K562 (cell line): ENCODE measurements around the gene ASXL2. TPM values are rescaled to one million over a fixed set of nuclear protein-coding genes. Genes with fewer than 3 reads are reported as not detected.
A peak's percentile ranks its signal among the peaks of the same experiment; 100 is the strongest.

Experiments
- KLF16 ChIP-seq: IDR thresholded peaks from 2 replicates; pipeline ENCODE4 v1.6.1; 2016; ENCODE audit warnings: antibody characterized with exemption
- MYC ChIP-seq, 2 experiments: fragments of 250-450 bp in 1 of 2; sonication (Bioruptor Pico) in 1 of 2; IDR thresholded peaks; 2 replicates each; pipeline versions ENCODE4 v1.5.1 to v1.6.1; 2012 to 2021; ENCODE audit warnings: low read depth in 2 of 2, borderline replicate concordance in 1 of 2, improper control_type of control experiment in 1 of 2, low read length in 1 of 2, mild to moderate bottlenecking in 1 of 2, moderate library complexity in 1 of 2
- NCOA4 ChIP-seq: fragments of 450-650 bp; IDR thresholded peaks from 2 replicates; pipeline ENCODE4 v1.6.1; 2018; ENCODE audit warnings: mild to moderate bottlenecking; ENCODE audit not compliant: partially characterized antibody
- NR0B1 ChIP-seq: fragments of 450-650 bp; IDR thresholded peaks from one replicate; pipeline ENCODE4 v1.6.1; 2018; ENCODE audit warnings: mild to moderate bottlenecking, moderate library complexity; ENCODE audit not compliant: partially characterized antibody
- NR4A1 ChIP-seq, 2 experiments: fragments of 250-450 bp in 1 of 2; fragments of 450-650 bp in 1 of 2; sonication (Bioruptor Pico) in 1 of 2; IDR thresholded peaks; 2 replicates each; pipeline versions ENCODE4 v1.4.0 to v1.6.1; 2016 to 2020; ENCODE audit warnings: mild to moderate bottlenecking in 2 of 2, missing compliant biosample characterization in 1 of 2, missing genetic modification characterization in 1 of 2, moderate library complexity in 1 of 2
- RREB1 ChIP-seq: fragments of 250-450 bp; sonication (Bioruptor Pico); IDR thresholded peaks from 2 replicates; pipeline ENCODE4 v1.4.0; 2020
- SRSF1 ChIP-seq: fragments of 200-400 bp; formaldehyde crosslinking; IDR thresholded peaks from 2 replicates; pipeline ENCODE4 v1.6.1; 2017; ENCODE audit warnings: mild to moderate bottlenecking, low read depth, low read length, moderate library complexity
- TCF3 ChIP-seq: sonication (generic); formaldehyde crosslinking; IDR thresholded peaks from 2 replicates; pipeline ENCODE4 v1.4.0; 2020; ENCODE audit warnings: mild to moderate bottlenecking, missing genetic modification reagents
- XRCC5 ChIP-seq: fragments of 200-400 bp; formaldehyde crosslinking; IDR thresholded peaks from 2 replicates; pipeline ENCODE4 v1.6.1; 2017; ENCODE audit warnings: low read depth, mild to moderate bottlenecking, low read length
- ZFP36 ChIP-seq: fragments of 150-350 bp; IDR thresholded peaks from 2 replicates; pipeline ENCODE4 v1.6.1; 2018; ENCODE audit warnings: low read length, low read depth; ENCODE audit not compliant: partially characterized antibody
- ZNF23 ChIP-seq: fragments of 250-450 bp; sonication (Bioruptor Pico); IDR thresholded peaks from 2 replicates; pipeline ENCODE4 v1.4.0; 2020; ENCODE audit warnings: mild to moderate bottlenecking
- ZNF232 ChIP-seq: sonication (generic); formaldehyde crosslinking; IDR thresholded peaks from 2 replicates; pipeline ENCODE4 v1.8.0; 2022; ENCODE audit warnings: mild to moderate bottlenecking, missing genetic modification reagents
- ZNF24 ChIP-seq: fragments of 450-650 bp; IDR thresholded peaks from 2 replicates; pipeline ENCODE4 v1.6.1; 2016
- ZNF764 ChIP-seq: fragments of 250-450 bp; sonication (Bioruptor Pico); IDR thresholded peaks from 2 replicates; pipeline ENCODE4 v1.4.0; 2020; ENCODE audit warnings: low read depth, mild to moderate bottlenecking, moderate library complexity
- polyA plus RNA-seq, 8 experiments: library from polyadenylated mRNA; depleted of rRNA in 4 of 8; stranded (reverse) in 5 of 8; unstranded in 3 of 8; fragments of >200 nt; fragmentation: Nextera tagmentation in 2 of 8; fragmentation: Illumina TruSeq in 1 of 8; extraction: Ambion mirVana in 2 of 8; extraction: Trizol in 1 of 8; gene quantifications; 2 replicates each; pipeline versions ENCODE4 v1.2.1 to v1.2.3, GENCODE V29; 2011 to 2014; ENCODE audit warnings: inconsistent platforms in 1 of 8, missing spikeins in 1 of 8
- total RNA-seq, 7 experiments: library from RNA; depleted of rRNA in 6 of 7; stranded (reverse); fragments of >200 nt in 6 of 7; fragmentation: Illumina TruSeq in 2 of 7; extraction: Trizol in 2 of 7; gene quantifications; 2 replicates each; pipeline versions ENCODE4 v1.2.1 to v1.2.3, GENCODE V29; 2011 to 2021; ENCODE audit warnings: low replicate concordance in 1 of 7
- TF ChIP-seq, protein P1 (sequence below), 2 experiments: fragments of 250-450 bp in 1 of 2; fragments of 450-650 bp in 1 of 2; sonication (Bioruptor Pico) in 1 of 2; IDR thresholded peaks; 2 replicates each; pipeline versions ENCODE4 v1.6.1 to v1.8.0; 2016 to 2021; ENCODE audit warnings: mild to moderate bottlenecking in 2 of 2, moderate library complexity in 2 of 2, missing compliant biosample characterization in 1 of 2, missing genetic modification characterization in 1 of 2
- TF ChIP-seq, protein P2 (sequence below): sonication (generic); formaldehyde crosslinking; IDR thresholded peaks from 2 replicates; pipeline ENCODE4 v1.8.1; 2023; ENCODE audit warnings: mild to moderate bottlenecking, missing genetic modification reagents
- TF ChIP-seq, protein P3 (sequence below), 2 experiments: fragments of 450-650 bp; conservative IDR thresholded peaks; 2 replicates each; pipeline ENCODE4 v1.6.1; 2017; ENCODE audit warnings: mild to moderate bottlenecking in 2 of 2, moderate library complexity in 2 of 2

The ASXL2 gene
- total and polyA plus RNA-seq, 9 of the 15 experiments (the other 6 are each of a cell fraction or from before 2014, with no cell fraction given): 2.2 to 25.9 (median 9.0) TPM

DNA sequence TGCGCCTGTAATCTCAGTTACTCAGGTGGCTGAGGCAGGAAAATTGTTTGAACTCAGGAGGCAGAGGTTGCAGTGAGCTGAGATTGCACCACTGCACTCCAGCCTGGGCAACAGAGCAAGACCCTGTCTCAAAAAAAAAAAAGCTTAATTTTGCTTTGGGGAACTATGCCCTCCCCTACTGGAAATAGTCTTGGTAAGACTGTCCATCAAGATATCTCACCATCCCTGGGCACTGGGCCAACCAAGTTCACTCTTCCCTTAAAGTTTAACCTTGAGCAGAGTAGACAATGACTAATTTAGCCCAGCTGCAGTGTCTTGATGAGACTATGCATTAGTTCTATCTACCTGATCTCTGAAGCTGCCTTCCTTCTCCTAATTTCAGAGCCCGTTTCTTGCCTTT lies 44.7 kb downstream of the ASXL2 start (continued):
- TF ChIP-seq, protein P1, sequence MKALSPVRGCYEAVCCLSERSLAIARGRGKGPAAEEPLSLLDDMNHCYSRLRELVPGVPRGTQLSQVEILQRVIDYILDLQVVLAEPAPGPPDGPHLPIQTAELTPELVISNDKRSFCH (CRISPR knock-in tag; IDR thresholded peaks at IDR 0.05): no peak
- TF ChIP-seq, protein P1 (tag; IDR thresholded peaks at IDR 0.05): no peak
- no peak for TF ChIP-seq NCOA4
- no peak for TF ChIP-seq SRSF1
- no peak for TF ChIP-seq ZFP36
- no peak for TF ChIP-seq NR4A1 (CRISPR knock-in tag; IDR thresholded peaks at IDR 0.05)
- TF ChIP-seq NR4A1 (tag; IDR thresholded peaks at IDR 0.05): no peak
- no peak for TF ChIP-seq MYC (IDR thresholded peaks at IDR 0.05; ENCODE audit: low read depth, low read length)
- no peak for TF ChIP-seq MYC (CRISPR knock-in tag; IDR thresholded peaks at IDR 0.05; ENCODE audit: borderline replicate concordance, low read depth)
- TF ChIP-seq ZNF764 (CRISPR knock-in tag): no peak
- no peak for TF ChIP-seq XRCC5
- TF ChIP-seq NR0B1: no peak
- TF ChIP-seq KLF16: no peak
- no peak for TF ChIP-seq ZNF23 (CRISPR knock-in tag)
- TF ChIP-seq, protein P2, sequence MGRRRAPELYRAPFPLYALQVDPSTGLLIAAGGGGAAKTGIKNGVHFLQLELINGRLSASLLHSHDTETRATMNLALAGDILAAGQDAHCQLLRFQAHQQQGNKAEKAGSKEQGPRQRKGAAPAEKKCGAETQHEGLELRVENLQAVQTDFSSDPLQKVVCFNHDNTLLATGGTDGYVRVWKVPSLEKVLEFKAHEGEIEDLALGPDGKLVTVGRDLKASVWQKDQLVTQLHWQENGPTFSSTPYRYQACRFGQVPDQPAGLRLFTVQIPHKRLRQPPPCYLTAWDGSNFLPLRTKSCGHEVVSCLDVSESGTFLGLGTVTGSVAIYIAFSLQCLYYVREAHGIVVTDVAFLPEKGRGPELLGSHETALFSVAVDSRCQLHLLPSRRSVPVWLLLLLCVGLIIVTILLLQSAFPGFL (CRISPR knock-in tag): no peak
- TF ChIP-seq ZNF24: peak; percentile 75; the same call in 1 of the 2 replicates
- TF ChIP-seq, protein P3, sequence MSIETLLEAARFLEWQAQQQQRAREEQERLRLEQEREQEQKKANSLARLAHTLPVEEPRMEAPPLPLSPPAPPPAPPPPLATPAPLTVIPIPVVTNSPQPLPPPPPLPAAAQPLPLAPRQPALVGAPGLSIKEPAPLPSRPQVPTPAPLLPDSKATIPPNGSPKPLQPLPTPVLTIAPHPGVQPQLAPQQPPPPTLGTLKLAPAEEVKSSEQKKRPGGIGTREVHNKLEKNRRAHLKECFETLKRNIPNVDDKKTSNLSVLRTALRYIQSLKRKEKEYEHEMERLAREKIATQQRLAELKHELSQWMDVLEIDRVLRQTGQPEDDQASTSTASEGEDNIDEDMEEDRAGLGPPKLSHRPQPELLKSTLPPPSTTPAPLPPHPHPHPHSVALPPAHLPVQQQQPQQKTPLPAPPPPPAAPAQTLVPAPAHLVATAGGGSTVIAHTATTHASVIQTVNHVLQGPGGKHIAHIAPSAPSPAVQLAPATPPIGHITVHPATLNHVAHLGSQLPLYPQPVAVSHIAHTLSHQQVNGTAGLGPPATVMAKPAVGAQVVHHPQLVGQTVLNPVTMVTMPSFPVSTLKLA (conservative IDR thresholded peaks at IDR 0.05): no peak
- no peak for TF ChIP-seq ZNF232 (CRISPR knock-in tag)
- peak; percentile 58 for TF ChIP-seq TCF3
- no peak for TF ChIP-seq RREB1 (CRISPR knock-in tag)
